Mucosa of descending colon (tissue), 3 donors: ENCODE results near the gene CCR5AS.

Experiments
- ATAC-seq: fragments of 200-7000 bp; cut with Tn5 transposase; one replicate; pipeline ENCODE4 v1.9.1; 2020; ENCODE audit warnings: mild to moderate bottlenecking, moderate library complexity
- DNase-seq, 3 donors: peaks; one replicate each; pipeline ENCODE4 v3.0.0-alpha.2; 2020
- H3K36me3 ChIP-seq: fragments of 200-600 bp; one replicate; pipeline ENCODE4 v1.8.0; 2021; ENCODE audit warnings: low read depth, mild to moderate bottlenecking
- H3K4me1 ChIP-seq: fragments of 200-600 bp; one replicate; pipeline ENCODE4 v1.8.0; 2021; ENCODE audit warnings: low read depth, mild to moderate bottlenecking
- H3K4me3 ChIP-seq: fragments of 200-600 bp; one replicate; pipeline ENCODE4 v1.8.0; 2021; ENCODE audit warnings: mild to moderate bottlenecking
- H3K9me3 ChIP-seq: fragments of 200-600 bp; one replicate; pipeline ENCODE4 v1.8.0; 2021; ENCODE audit warnings: mild to moderate bottlenecking
- CTCF ChIP-seq: fragments of 200-600 bp; IDR thresholded peaks from one replicate; pipeline ENCODE4 v1.8.0; 2022; ENCODE audit warnings: antibody characterized with exemption, mild to moderate bottlenecking
- intact Hi-C, 2 donors: fragments of 100-400 bp; cut with DNase I in 1 of 2; cut with micrococcal nuclease in 1 of 2; formaldehyde crosslinking; loops; one replicate each; pipeline versions ENCODE4 v1.11.0 to v1.11.1; 2022; cut with DNase I, micrococcal nuclease
- donor health status: DM: no; HTN: no; CAD: no; lungs with moderate emphysema.
- donor health status: DM: no; HTN: no; CAD: no.
- donor health status: DM: no; HTN: yes; CAD: no.

CCR5AS gene

DNA sequence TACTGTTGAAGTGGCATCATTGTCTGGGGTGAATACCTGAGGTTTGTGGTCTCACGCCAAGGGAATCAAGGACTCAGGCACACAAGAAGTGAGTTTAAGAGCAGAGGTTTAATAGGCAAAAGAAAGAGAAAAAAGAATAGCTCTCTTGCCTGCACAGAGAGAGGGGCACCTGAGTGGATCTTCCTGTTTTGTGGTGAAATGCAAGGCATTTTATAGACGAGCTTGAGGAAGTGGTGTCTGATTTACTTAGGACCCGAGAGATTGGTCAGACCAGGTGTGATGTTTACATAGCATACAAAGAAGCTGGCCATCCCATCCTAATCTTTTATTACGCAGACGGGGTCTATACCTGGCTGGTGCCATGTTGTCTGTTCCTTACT lies 22.9 kb downstream of the CCR5AS start:
- intact Hi-C loops, result no loop called here
- DNase-seq (no peak), ATAC-seq (peak; percentile 17)
- TF ChIP-seq CTCF, result no peak
- H3K4me3 ChIP-seq, result no peak overlapping the region
- no peaks in the 10 kb centered on the region for H3K36me3 ChIP-seq
- H3K9me3 ChIP-seq, result no peaks in the 10 kb centered on the region
- peaks cover 22% of the 10 kb centered on the region for H3K4me1 ChIP-seq

GRCh38 chr3:46383211-46383950 lies 23.5 kb downstream of the CCR5AS start:
- Histone ChIP-seq H3K4me3 (no peak overlapping the region), H3K4me1 (peaks cover 22% of the 10 kb centered on the region), H3K9me3 (no peaks in the 10 kb centered on the region), H3K36me3 (no peaks in the 10 kb centered on the region)
- ATAC-seq (peak; percentile 66), DNase-seq (peak in 2 of 3 donors; percentile 78 to 90)
- intact Hi-C loops, result no loop called here
- no peak for TF ChIP-seq CTCF

DNA sequence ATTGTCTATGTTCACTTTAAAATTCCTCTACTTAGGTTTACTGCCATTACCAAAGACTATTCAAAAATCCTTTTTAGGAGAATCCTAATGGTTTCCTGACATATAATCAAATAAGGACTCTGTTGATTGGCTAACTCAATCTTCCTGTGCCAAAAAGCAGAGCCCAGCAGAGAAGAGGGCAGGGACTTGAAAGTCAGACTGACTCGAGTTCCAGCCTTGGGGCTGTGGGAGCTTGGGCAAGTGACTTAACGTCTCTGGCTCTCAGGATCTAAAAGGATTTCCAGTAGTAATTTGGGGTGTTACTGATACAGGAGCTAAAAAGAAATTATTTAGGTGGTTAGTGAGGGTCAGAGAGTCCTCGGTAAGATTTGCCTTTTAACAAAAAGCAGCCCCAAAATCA lies 25.2 kb downstream of the CCR5AS start:
- Histone ChIP-seq H3K4me3 (no peak overlapping the region), H3K9me3 (no peaks in the 10 kb centered on the region), H3K36me3 (no peaks in the 10 kb centered on the region), H3K4me1 (peaks cover 22% of the 10 kb centered on the region)
- DNase-seq (no peak), ATAC-seq (no peak)
- TF ChIP-seq CTCF, result no peak
- intact Hi-C loops, result no loop called here

- intact Hi-C loops, result no loop called here
- Histone ChIP-seq H3K9me3 (no peaks in the 10 kb centered on the region), H3K4me1 (peaks cover 19% of the 10 kb centered on the region), H3K36me3 (no peaks in the 10 kb centered on the region), H3K4me3 (no peak overlapping the region)
- no peak for TF ChIP-seq CTCF
- DNase-seq (no peak), ATAC-seq (no peak)
Observed at GRCh38 chr3:46380471-46381221, 26.2 kb downstream of the CCR5AS start.

DNA sequence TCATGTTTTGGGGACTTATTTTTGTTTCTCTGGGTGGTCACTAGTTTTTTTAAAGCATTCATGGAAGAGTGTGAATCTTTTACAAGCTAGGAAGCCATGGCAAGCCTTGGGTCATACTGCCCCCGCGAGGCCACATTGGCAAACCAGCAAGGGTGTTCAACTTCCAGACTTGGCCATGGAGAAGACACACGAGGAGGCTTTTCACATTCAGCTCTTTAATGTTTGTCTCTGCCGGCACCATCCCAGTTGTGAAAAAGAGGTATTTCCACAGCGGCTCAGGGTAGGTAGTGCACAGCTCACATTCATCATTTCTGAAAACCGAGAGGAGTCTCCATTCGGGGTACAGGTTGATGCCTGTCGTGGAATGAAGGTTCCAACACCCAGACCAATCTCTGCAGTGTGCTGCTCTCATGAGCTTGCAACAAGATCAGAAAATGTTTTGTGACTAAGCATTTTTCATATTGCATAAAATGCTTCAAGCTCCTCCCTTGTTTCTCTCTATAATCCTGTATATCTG lies 28.4 kb downstream of the CCR5AS start:
- DNase-seq, result peak; percentile 74 to 84 (median 82)
- Histone ChIP-seq H3K9me3 (no peaks in the 10 kb centered on the region), H3K4me3 (no peak overlapping the region), H3K36me3 (no peaks in the 10 kb centered on the region), H3K4me1 (peaks cover 9% of the 10 kb centered on the region)
- peak; percentile 72 for ATAC-seq
- peak; percentile 51 for TF ChIP-seq CTCF
- intact Hi-C loops, result loop anchor here in 1 of 2 donors (10.0 kb wide), 1 partner anchor 444 kb away; no protein-coding TSS in a partner anchor
